Fibroblast of pulmonary artery (primary cell): ENCODE measurements around the gene RAVER1.

Experiments used
- DNase-seq: peaks from one replicate; pipeline ENCODE4 v3.0.0-alpha.2; 2010; ENCODE audit warnings: low read depth
- H3K4me3 ChIP-seq: replicated peaks from 2 replicates; pipeline ENCODE4 v1.5.1; 2011; ENCODE audit warnings: low read depth, mild to moderate bottlenecking, control low read depth, low read length, moderate library complexity
- CTCF ChIP-seq: IDR thresholded peaks from 2 replicates; pipeline ENCODE4 v1.5.1; 2011; ENCODE audit warnings: mild to moderate bottlenecking, control low read depth, low read length, inconsistent platforms; ENCODE audit errors: missing control alignments

Gene RAVER1

DNA sequence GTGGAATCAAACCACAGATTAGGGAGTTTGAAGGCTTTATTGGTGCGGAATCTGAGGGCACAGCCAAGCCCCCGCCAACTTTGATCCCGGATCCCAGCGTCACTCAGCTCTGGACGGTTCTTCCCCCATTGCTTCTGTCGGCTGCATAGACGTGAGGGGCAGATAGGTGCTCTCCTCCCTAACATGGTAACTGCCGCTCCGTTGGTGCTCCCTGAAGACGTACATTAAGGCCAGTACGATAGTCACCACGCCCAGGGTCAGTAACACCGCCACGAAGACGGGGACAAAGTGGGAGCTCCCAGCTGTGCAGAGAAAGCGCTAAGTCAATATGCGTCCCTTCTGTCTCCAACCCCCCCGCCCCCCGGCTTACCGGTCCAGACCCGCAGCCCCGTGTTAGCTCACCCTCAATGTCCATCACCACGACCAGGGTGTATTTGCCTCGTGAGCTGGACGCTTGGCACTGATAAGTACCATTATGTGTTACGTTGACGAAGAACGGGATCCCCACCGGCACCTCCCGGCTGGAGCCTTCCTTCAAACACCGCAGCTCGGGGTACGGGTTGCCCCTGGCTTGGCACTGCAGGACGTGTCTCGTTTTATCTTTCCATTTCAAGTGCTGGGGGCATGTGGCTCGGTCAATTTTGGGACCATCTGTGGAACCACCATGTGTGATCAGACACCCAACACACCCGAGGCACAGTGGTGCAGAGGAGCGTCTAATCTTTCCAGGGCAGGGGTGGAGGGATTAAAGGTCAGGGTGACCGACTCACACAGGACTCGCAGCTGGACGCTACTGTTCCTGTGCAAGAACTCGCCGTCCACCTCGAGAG, 644 bp upstream of the RAVER1 start:
- TF ChIP-seq CTCF, result no peak
- H3K4me3 ChIP-seq, result peak overlapping the region; percentile 90
- DNase-seq, result peak; percentile 4

DNA sequence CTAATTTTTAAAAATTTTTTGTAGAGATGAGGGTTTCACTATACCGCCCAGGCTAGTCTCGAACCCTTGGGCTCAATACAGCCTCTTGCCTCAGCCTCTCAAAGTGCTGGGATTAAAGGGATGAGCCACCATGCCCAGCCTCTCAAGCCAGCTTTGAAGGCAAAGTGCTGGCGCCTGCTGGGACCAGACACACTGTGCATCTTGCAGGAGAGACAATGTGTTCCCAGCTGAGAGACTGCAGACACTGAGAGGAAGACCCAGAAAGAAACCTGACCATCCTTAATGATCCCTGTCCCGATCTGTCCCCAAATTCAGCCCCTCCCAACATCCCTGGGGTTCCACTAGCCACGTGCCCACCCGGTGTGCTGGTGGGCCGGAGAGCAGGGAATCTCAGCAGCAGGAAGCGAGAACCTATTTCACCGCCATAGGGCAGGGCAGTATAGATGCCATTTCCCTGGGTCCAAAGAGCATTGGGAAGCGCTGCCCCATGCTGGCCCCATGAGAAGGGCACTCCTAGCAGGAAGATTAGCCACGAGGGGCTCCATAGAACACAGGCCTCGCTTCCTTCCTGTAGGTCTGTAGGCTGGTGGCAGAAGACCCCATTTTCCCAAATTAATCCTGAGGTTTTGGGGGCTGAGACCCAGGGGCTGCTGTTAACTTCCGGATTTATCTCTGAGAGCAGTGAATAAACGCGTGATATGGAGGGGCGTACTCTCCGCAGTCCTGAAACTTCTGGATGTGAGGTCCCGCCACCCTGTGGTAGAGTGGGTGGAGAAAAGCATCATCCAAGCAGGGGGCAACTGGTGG, 968 bp downstream of the RAVER1 start:
- DNase-seq, result no peak
- TF ChIP-seq CTCF, result no peak
- peak overlapping the region; percentile 90 for H3K4me3 ChIP-seq

- H3K4me3 ChIP-seq, result no peak overlapping the region
- TF ChIP-seq CTCF, result no peak
- DNase-seq, result no peak
These were observed 3.8 kb downstream of the RAVER1 start for GRCh38 chr19:10329555-10329954.

DNA sequence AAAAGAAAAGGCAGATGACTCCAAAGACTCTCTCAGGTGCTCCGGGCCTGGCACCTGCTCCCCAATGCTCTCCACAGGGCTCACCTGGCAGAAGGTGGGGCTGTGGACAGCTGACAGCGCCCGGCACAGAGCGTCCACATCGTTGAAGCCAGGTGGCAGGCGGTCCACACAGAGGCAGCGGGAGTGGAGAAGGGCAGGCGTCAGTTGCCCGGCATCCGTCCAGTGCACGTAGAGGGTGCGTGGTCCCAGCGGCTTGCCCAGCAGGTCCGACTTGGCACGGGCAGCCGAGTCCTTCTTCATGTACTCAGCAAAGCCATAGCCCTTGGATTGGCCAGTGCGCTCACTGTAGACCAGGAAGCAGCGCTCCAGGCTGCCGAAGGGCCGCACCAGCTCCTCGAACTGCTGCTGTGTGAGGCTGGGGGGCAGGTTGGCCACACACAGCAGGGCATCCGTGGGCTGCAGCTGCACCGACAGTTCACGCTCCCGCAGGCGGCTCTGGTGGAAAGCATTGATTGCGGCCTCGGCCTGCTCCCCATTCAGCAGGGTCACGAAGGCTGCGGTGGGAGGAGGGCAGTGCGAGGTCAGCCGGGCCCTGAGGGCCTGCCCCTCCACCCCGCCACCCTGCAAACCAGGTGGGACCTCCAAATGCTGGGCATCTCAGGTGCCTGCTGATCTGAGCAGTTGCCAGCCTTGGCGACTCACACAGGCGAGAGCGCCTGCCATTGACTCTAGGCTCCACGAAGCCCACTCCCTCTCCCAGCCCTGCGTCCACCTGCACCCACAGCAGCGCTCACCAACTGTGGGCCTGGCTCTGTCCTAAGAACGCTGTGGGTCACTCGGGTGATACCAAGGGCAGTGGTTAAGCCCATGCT, 4.5 kb downstream of the RAVER1 start:
- no peak overlapping the region for H3K4me3 ChIP-seq
- DNase-seq, result no peak
- TF ChIP-seq CTCF, result no peak

- TF ChIP-seq CTCF, result no peak
- no peak overlapping the region for H3K4me3 ChIP-seq
- no peak for DNase-seq
These were observed 5.5 kb downstream of the RAVER1 start for GRCh38 chr19:10327793-10328192.

- H3K4me3 ChIP-seq, result no peak overlapping the region
- no peak for DNase-seq
- no peak for TF ChIP-seq CTCF
These were observed 7.6 kb downstream of the RAVER1 start for GRCh38 chr19:10325732-10326131.
